ENCODE results near the gene TMEM219.

- no peak for TF ChIP-seq CTCF (conservative IDR thresholded peaks at IDR 0.05; ENCODE audit: low read length)
- no peak for TF ChIP-seq EZH2phosphoT487 (IDR thresholded peaks at IDR 0.05; ENCODE audit: borderline replicate concordance)
Observed at GRCh38 chr16:29940656-29941055, 21.2 kb upstream of the TMEM219 start.

Data from Loucy (cell line).